Activated naive CD4-positive, alpha-beta T cell treated with anti-CD3 and anti-CD28 coated beads for 36 hours (primary cell): Measurements from ENCODE around the gene DDX54. TPM values are rescaled to one million over a fixed set of nuclear protein-coding genes. Genes with fewer than 3 reads are reported as not detected.

ENCODE experiments used
- microRNA-seq: library from miRNA; unstranded; fragments of <30 nt; microRNA quantifications from one replicate; pipeline ENCODE4 v1.2.0, GENCODE V29; 2022; ENCODE audit warnings: borderline microRNAs expressed, borderline replicate concordance
- total RNA-seq, 2 experiments: library from RNA; stranded (reverse); gene quantifications; one replicate each; pipeline ENCODE4 v1.2.3, GENCODE V29; 2021

DDX54 gene
- total RNA-seq, 2 experiments from 2014 or later: 114 to 116 TPM

Small RNA genes within 50 kb of the gene (microRNA-seq; reads per million reads assigned to microRNA genes)
- 3.3 reads per million for gene MIR7106

Other genes starting within 250 kb of the DDX54 start
- gene OAS3, start 247.0 kb downstream of the DDX54 start, total RNA-seq: 10 to 100 TPM; 26.1 to 28.0 TPM
- 100 to 1,000 TPM; 191 to 196 TPM for gene OAS2, start 207.0 kb downstream of the DDX54 start, total RNA-seq
- 10 to 100 TPM in 1 of 2 experiments, 1 to 10 TPM in 1; 8.3 to 10.7 TPM for gene DTX1, start 128.7 kb downstream of the DDX54 start, total RNA-seq
- gene RASAL1, start 49.7 kb downstream of the DDX54 start, total RNA-seq: 1 to 10 TPM; 2.6 to 3.2 TPM
- 1 to 10 TPM in 1 of 2 experiments, under 1 TPM in 1; 0.57 to 1.3 TPM for gene CFAP73, start 35.8 kb downstream of the DDX54 start, total RNA-seq
- gene RITA1, start 243 bp upstream of the DDX54 start, total RNA-seq: 10 to 100 TPM; 14.0 to 16.1 TPM
- gene TPCN1, start 36.0 kb upstream of the DDX54 start, total RNA-seq: 10 to 100 TPM; 47.3 to 49.2 TPM
- gene SLC8B1, start 149.6 kb upstream of the DDX54 start, total RNA-seq: 10 to 100 TPM; 20.2 to 20.4 TPM
- gene PLBD2, start 173.1 kb upstream of the DDX54 start, total RNA-seq: 10 to 100 TPM; 13.9 to 14.1 TPM
- not detected for gene SDS, start 218.4 kb upstream of the DDX54 start, total RNA-seq
- not detected for gene SDSL, start 236.9 kb upstream of the DDX54 start, total RNA-seq